Neural cell (in vitro differentiated cells): ENCODE data around the gene WDR5.

Experiments used
- CTCF ChIP-seq: fragments of 450-650 bp; IDR thresholded peaks from 2 replicates; pipeline ENCODE4 v1.5.1; 2014; ENCODE audit warnings: antibody characterized with exemption, mild to moderate bottlenecking, moderate library complexity; ENCODE audit not compliant: poor library complexity, severe bottlenecking
- EP300 ChIP-seq: fragments of 450-650 bp; conservative IDR thresholded peaks from 2 replicates; pipeline ENCODE4 v1.6.1; 2014; ENCODE audit warnings: antibody characterized with exemption, mild to moderate bottlenecking, moderate library complexity; ENCODE audit not compliant: poor library complexity, severe bottlenecking
- POLR2AphosphoS5 ChIP-seq: IDR thresholded peaks from 2 replicates; pipeline ENCODE4 v1.6.1; 2012
- TF ChIP-seq, protein P1 (sequence below): IDR thresholded peaks from 2 replicates; pipeline ENCODE4 v1.6.1; 2012; ENCODE audit warnings: borderline replicate concordance

DNA sequence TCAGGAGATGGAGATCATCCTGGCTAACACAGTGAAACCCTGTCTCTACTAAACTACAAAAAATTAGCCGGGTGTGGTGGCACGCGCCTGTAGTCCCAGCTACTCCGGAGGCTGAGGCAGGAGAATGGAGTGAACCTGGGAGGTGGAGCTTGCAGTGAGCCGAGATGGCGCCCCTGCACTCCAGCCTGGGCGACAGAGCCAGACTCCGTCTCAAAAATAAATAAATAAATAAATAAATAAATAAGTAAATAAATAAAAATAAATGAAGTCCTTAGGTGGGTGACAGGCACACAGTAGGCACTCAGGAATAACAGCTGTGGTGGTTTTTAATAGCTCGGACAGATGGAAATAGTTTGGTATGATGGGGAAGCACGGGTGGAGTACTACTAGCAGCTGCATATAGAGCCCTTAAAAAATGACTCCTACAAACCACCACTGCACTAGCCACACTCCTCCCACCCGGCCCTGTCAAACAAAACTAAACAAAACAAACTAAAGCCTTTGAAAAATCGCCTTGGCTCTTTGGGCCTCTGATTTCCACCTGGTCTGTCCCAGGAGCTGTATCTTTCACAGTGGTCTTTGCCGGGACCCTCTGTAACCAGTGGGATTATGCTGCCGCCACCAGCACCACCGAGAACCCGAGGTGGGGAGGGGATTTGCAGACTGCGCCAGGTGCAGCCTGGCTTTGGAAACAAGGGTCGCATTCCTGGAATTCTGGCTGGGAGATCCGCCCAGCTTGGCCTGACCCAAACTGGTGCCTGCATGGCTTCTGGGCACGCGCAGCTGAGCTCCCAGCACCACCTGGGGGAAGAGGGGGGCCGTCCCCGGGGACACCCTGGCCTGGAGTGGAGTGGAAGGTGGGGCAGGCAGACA, 5.1 kb upstream of the WDR5 start:
- TF ChIP-seq CTCF (no peak), EP300 (no peak), POLR2AphosphoS5 (no peak)
- TF ChIP-seq, protein P1, sequence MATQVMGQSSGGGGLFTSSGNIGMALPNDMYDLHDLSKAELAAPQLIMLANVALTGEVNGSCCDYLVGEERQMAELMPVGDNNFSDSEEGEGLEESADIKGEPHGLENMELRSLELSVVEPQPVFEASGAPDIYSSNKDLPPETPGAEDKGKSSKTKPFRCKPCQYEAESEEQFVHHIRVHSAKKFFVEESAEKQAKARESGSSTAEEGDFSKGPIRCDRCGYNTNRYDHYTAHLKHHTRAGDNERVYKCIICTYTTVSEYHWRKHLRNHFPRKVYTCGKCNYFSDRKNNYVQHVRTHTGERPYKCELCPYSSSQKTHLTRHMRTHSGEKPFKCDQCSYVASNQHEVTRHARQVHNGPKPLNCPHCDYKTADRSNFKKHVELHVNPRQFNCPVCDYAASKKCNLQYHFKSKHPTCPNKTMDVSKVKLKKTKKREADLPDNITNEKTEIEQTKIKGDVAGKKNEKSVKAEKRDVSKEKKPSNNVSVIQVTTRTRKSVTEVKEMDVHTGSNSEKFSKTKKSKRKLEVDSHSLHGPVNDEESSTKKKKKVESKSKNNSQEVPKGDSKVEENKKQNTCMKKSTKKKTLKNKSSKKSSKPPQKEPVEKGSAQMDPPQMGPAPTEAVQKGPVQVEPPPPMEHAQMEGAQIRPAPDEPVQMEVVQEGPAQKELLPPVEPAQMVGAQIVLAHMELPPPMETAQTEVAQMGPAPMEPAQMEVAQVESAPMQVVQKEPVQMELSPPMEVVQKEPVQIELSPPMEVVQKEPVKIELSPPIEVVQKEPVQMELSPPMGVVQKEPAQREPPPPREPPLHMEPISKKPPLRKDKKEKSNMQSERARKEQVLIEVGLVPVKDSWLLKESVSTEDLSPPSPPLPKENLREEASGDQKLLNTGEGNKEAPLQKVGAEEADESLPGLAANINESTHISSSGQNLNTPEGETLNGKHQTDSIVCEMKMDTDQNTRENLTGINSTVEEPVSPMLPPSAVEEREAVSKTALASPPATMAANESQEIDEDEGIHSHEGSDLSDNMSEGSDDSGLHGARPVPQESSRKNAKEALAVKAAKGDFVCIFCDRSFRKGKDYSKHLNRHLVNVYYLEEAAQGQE = no peak
